Measurements from ENCODE around the gene MCCD1. TPM values are rescaled to one million over a fixed set of nuclear protein-coding genes. Genes with fewer than 3 reads are reported as not detected.

Gene MCCD1
- polyA plus RNA-seq, 1 donor = not detected

DNA sequence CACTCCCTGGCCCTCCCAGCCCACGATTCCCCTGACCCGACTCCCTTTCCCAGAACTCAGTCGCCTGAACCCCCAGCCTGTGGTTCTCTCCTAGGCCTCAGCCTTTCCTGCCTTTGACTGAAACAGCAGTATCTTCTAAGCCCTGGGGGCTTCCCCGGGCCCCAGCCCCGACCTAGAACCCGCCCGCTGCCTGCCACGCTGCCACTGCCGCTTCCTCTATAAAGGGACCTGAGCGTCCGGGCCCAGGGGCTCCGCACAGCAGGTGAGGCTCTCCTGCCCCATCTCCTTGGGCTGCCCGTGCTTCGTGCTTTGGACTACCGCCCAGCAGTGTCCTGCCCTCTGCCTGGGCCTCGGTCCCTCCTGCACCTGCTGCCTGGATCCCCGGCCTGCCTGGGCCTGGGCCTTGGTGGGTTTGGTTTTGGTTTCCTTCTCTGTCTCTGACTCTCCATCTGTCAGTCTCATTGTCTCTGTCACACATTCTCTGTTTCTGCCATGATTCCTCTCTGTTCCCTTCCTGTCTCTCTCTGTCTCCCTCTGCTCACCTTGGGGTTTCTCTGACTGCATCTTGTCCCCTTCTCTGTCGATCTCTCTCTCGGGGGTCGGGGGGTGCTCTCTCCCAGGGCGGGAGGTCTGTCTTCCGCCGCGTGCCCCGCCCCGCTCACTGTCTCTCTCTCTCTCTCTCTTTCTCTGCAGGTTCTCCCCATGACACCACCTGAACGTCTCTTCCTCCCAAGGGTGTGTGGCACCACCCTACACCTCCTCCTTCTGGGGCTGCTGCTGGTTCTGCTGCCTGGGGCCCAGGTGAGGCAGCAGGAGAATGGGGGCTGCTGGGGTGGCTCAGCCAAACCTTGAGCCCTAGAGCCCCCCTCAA lies 43.5 kb downstream of the MCCD1 start, which contains the start of gene LTA:
LTA (plus strand) TSS at position 249 of the 871 bp plus-strand sequence; CDS start at position 703, 454 bp downstream.
- DNase-seq = no peak

DNA sequence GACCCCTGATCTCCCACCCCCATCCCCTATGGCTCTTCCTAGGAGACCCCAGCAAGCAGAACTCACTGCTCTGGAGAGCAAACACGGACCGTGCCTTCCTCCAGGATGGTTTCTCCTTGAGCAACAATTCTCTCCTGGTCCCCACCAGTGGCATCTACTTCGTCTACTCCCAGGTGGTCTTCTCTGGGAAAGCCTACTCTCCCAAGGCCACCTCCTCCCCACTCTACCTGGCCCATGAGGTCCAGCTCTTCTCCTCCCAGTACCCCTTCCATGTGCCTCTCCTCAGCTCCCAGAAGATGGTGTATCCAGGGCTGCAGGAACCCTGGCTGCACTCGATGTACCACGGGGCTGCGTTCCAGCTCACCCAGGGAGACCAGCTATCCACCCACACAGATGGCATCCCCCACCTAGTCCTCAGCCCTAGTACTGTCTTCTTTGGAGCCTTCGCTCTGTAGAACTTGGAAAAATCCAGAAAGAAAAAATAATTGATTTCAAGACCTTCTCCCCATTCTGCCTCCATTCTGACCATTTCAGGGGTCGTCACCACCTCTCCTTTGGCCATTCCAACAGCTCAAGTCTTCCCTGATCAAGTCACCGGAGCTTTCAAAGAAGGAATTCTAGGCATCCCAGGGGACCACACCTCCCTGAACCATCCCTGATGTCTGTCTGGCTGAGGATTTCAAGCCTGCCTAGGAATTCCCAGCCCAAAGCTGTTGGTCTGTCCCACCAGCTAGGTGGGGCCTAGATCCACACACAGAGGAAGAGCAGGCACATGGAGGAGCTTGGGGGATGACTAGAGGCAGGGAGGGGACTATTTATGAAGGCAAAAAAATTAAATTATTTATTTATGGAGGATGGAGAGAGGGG lies 44.7 kb downstream of the MCCD1 start:
- DNase-seq = no peak

DNA sequence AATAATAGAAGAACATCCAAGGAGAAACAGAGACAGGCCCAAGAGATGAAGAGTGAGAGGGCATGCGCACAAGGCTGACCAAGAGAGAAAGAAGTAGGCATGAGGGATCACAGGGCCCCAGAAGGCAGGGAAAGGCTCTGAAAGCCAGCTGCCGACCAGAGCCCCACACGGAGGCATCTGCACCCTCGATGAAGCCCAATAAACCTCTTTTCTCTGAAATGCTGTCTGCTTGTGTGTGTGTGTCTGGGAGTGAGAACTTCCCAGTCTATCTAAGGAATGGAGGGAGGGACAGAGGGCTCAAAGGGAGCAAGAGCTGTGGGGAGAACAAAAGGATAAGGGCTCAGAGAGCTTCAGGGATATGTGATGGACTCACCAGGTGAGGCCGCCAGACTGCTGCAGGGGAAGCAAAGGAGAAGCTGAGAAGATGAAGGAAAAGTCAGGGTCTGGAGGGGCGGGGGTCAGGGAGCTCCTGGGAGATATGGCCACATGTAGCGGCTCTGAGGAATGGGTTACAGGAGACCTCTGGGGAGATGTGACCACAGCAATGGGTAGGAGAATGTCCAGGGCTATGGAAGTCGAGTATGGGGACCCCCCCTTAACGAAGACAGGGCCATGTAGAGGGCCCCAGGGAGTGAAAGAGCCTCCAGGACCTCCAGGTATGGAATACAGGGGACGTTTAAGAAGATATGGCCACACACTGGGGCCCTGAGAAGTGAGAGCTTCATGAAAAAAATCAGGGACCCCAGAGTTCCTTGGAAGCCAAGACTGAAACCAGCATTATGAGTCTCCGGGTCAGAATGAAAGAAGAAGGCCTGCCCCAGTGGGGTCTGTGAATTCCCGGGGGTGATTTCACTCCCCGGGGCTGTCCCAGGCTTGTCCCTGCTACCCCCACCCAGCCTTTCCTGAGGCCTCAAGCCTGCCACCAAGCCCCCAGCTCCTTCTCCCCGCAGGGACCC lies 45.6 kb downstream of the MCCD1 start:
- DNase-seq = no peak

GRCh38 chr6:31575335-31575901 lies 46.7 kb downstream of the MCCD1 start, which contains the start of gene TNF:
Gene TNF (plus strand): TSS chr6:31575565. CDS start chr6:31575742, 177 bp downstream.
- DNase-seq = peak; percentile 38

DNA sequence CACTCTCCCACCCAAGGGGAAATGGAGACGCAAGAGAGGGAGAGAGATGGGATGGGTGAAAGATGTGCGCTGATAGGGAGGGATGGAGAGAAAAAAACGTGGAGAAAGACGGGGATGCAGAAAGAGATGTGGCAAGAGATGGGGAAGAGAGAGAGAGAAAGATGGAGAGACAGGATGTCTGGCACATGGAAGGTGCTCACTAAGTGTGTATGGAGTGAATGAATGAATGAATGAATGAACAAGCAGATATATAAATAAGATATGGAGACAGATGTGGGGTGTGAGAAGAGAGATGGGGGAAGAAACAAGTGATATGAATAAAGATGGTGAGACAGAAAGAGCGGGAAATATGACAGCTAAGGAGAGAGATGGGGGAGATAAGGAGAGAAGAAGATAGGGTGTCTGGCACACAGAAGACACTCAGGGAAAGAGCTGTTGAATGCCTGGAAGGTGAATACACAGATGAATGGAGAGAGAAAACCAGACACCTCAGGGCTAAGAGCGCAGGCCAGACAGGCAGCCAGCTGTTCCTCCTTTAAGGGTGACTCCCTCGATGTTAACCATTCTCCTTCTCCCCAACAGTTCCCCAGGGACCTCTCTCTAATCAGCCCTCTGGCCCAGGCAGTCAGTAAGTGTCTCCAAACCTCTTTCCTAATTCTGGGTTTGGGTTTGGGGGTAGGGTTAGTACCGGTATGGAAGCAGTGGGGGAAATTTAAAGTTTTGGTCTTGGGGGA lies 47.4 kb downstream of the MCCD1 start:
- no peak for DNase-seq

- no peak for DNase-seq
Observed at GRCh38 chr6:31576897-31577578, 48.3 kb downstream of the MCCD1 start.

DNA sequence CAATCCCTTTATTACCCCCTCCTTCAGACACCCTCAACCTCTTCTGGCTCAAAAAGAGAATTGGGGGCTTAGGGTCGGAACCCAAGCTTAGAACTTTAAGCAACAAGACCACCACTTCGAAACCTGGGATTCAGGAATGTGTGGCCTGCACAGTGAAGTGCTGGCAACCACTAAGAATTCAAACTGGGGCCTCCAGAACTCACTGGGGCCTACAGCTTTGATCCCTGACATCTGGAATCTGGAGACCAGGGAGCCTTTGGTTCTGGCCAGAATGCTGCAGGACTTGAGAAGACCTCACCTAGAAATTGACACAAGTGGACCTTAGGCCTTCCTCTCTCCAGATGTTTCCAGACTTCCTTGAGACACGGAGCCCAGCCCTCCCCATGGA lies 48.8 kb downstream of the MCCD1 start:
- no peak for DNase-seq

- no peak for DNase-seq
Observed at GRCh38 chr6:31578184-31579118, 49.7 kb downstream of the MCCD1 start.

GRCh38 chr6:31579119-31579505 lies 50.4 kb downstream of the MCCD1 start:
- DNase-seq = no peak

Other genes with a start within 250 kb of the MCCD1 start
- gene HLA-B, start 171.8 kb upstream of the MCCD1 start, polyA plus RNA-seq (ENCODE audit: insufficient read length) = 119 TPM
- gene MICA, start 125.4 kb upstream of the MCCD1 start, polyA plus RNA-seq (ENCODE audit: insufficient read length) = 6.7 TPM
- 0.85 TPM for gene MICB, start 30.8 kb upstream of the MCCD1 start, polyA plus RNA-seq (ENCODE audit: insufficient read length)
- 420 TPM for gene DDX39B, start 13.0 kb downstream of the MCCD1 start, polyA plus RNA-seq (ENCODE audit: insufficient read length)
- 4.2 TPM for gene ATP6V1G2, start 17.6 kb downstream of the MCCD1 start, polyA plus RNA-seq (ENCODE audit: insufficient read length)
- 18.9 TPM for gene NFKBIL1, start 18.6 kb downstream of the MCCD1 start, polyA plus RNA-seq (ENCODE audit: insufficient read length)
- not detected for gene LTA, start 43.3 kb downstream of the MCCD1 start, polyA plus RNA-seq (ENCODE audit: insufficient read length)
- 0.12 TPM for gene TNF, start 46.6 kb downstream of the MCCD1 start, polyA plus RNA-seq (ENCODE audit: insufficient read length)
- 1.5 TPM for gene LTB, start 53.5 kb downstream of the MCCD1 start, polyA plus RNA-seq (ENCODE audit: insufficient read length)
- gene LST1, start 57.3 kb downstream of the MCCD1 start, polyA plus RNA-seq (ENCODE audit: insufficient read length) = 8.3 TPM
- gene NCR3, start 64.0 kb downstream of the MCCD1 start, polyA plus RNA-seq (ENCODE audit: insufficient read length) = not detected
- 24.6 TPM for gene AIF1, start 86.3 kb downstream of the MCCD1 start, polyA plus RNA-seq (ENCODE audit: insufficient read length)
- 166 TPM for gene PRRC2A, start 91.8 kb downstream of the MCCD1 start, polyA plus RNA-seq (ENCODE audit: insufficient read length)
- gene BAG6, start 123.7 kb downstream of the MCCD1 start, polyA plus RNA-seq (ENCODE audit: insufficient read length) = 252 TPM
- 3.3 TPM for gene APOM, start 126.9 kb downstream of the MCCD1 start, polyA plus RNA-seq (ENCODE audit: insufficient read length)
- 13.1 TPM for gene C6orf47, start 131.8 kb downstream of the MCCD1 start, polyA plus RNA-seq (ENCODE audit: insufficient read length)
- gene GPANK1, start 136.0 kb downstream of the MCCD1 start, polyA plus RNA-seq (ENCODE audit: insufficient read length) = 17.1 TPM
- gene CSNK2B, start 137.1 kb downstream of the MCCD1 start, polyA plus RNA-seq (ENCODE audit: insufficient read length) = 127 TPM
- 11.7 TPM for gene LY6G5B, start 141.0 kb downstream of the MCCD1 start, polyA plus RNA-seq (ENCODE audit: insufficient read length)
- gene LY6G5C, start 152.1 kb downstream of the MCCD1 start, polyA plus RNA-seq (ENCODE audit: insufficient read length) = 6.3 TPM
- gene ABHD16A, start 174.4 kb downstream of the MCCD1 start, polyA plus RNA-seq (ENCODE audit: insufficient read length) = 54.6 TPM
- gene LY6G6F, start 177.9 kb downstream of the MCCD1 start, polyA plus RNA-seq (ENCODE audit: insufficient read length) = not detected
- not detected for gene LY6G6D, start 186.4 kb downstream of the MCCD1 start, polyA plus RNA-seq (ENCODE audit: insufficient read length)
- gene LY6G6C, start 192.8 kb downstream of the MCCD1 start, polyA plus RNA-seq (ENCODE audit: insufficient read length) = 0.28 TPM
- 0.71 TPM for gene MPIG6B, start 194.4 kb downstream of the MCCD1 start, polyA plus RNA-seq (ENCODE audit: insufficient read length)
- 128 TPM for gene DDAH2, start 200.3 kb downstream of the MCCD1 start, polyA plus RNA-seq (ENCODE audit: insufficient read length)
- gene CLIC1, start 207.6 kb downstream of the MCCD1 start, polyA plus RNA-seq (ENCODE audit: insufficient read length) = 116 TPM
- 14.4 TPM for gene MSH5, start 211.0 kb downstream of the MCCD1 start, polyA plus RNA-seq (ENCODE audit: insufficient read length)
- 2.4 TPM for gene SAPCD1, start 233.7 kb downstream of the MCCD1 start, polyA plus RNA-seq (ENCODE audit: insufficient read length)
- 2.5 TPM for gene VWA7, start 248.4 kb downstream of the MCCD1 start, polyA plus RNA-seq (ENCODE audit: insufficient read length)

Measured in hindlimb muscle (tissue), 1 donor.